ENCODE measurements around the gene IFT57. TPM values are rescaled to one million over a fixed set of nuclear protein-coding genes. Genes with fewer than 3 reads are reported as not detected.

The IFT57 gene
- total and polyA plus RNA-seq, 9 of the 15 experiments (the other 6 are each of a cell fraction or from before 2014, with no cell fraction given): 1.5 to 20.1 (median 9.9) TPM

- TF ChIP-seq, protein P1, sequence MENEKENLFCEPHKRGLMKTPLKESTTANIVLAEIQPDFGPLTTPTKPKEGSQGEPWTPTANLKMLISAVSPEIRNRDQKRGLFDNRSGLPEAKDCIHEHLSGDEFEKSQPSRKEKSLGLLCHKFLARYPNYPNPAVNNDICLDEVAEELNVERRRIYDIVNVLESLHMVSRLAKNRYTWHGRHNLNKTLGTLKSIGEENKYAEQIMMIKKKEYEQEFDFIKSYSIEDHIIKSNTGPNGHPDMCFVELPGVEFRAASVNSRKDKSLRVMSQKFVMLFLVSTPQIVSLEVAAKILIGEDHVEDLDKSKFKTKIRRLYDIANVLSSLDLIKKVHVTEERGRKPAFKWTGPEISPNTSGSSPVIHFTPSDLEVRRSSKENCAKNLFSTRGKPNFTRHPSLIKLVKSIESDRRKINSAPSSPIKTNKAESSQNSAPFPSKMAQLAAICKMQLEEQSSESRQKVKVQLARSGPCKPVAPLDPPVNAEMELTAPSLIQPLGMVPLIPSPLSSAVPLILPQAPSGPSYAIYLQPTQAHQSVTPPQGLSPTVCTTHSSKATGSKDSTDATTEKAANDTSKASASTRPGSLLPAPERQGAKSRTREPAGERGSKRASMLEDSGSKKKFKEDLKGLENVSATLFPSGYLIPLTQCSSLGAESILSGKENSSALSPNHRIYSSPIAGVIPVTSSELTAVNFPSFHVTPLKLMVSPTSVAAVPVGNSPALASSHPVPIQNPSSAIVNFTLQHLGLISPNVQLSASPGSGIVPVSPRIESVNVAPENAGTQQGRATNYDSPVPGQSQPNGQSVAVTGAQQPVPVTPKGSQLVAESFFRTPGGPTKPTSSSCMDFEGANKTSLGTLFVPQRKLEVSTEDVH (IDR thresholded peaks at IDR 0.05; ENCODE audit: low read depth, partially characterized antibody): no peak
- no peak for TF ChIP-seq ZNF511 (CRISPR knock-in tag; IDR thresholded peaks at IDR 0.05)
- TF ChIP-seq, protein P2, sequence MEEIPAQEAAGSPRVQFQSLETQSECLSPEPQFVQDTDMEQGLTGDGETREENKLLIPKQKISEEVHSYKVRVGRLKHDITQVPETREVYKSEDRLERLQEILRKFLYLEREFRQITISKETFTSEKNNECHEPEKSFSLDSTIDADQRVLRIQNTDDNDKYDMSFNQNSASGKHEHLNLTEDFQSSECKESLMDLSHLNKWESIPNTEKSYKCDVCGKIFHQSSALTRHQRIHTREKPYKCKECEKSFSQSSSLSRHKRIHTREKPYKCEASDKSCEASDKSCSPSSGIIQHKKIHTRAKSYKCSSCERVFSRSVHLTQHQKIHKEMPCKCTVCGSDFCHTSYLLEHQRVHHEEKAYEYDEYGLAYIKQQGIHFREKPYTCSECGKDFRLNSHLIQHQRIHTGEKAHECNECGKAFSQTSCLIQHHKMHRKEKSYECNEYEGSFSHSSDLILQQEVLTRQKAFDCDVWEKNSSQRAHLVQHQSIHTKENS (CRISPR knock-in tag; IDR thresholded peaks at IDR 0.05): no peak
- no peak for TF ChIP-seq ZNF217 (CRISPR knock-in tag; IDR thresholded peaks at IDR 0.05)
- no peak for TF ChIP-seq HMGN3 (IDR thresholded peaks at IDR 0.05; ENCODE audit: borderline replicate concordance, extremely low read depth, insufficient read length, low read depth, low read length)
- TF ChIP-seq KDM2B (CRISPR knock-in tag; IDR thresholded peaks at IDR 0.05): no peak
- TF ChIP-seq SMAD2 (IDR thresholded peaks at IDR 0.05; ENCODE audit: low read depth, low read length): no peak
- TF ChIP-seq MEIS2 (IDR thresholded peaks at IDR 0.05; ENCODE audit: partially characterized antibody): no peak
- TF ChIP-seq HNRNPL (IDR thresholded peaks at IDR 0.05; ENCODE audit: low read depth, low read length): no peak
- TF ChIP-seq POLR2AphosphoS5 (IDR thresholded peaks at IDR 0.05; ENCODE audit: control insufficient read depth, insufficient read depth, low read depth, low read length): 0 out of 2 replicates have a peak, but pooled peaks have one; percentile 25
- no peak for TF ChIP-seq POLR3G (IDR thresholded peaks at IDR 0.05; ENCODE audit: extremely low read depth, insufficient read length, insufficient replicate concordance)
These were observed 96.6 kb downstream of the IFT57 start (continued) for GRCh38 chr3:108125550-108126071.
